ENCODE data around the gene DUSP28. TPM values are rescaled to one million over a fixed set of nuclear protein-coding genes. Genes with fewer than 3 reads are reported as not detected.

Gene DUSP28
- total and polyA plus RNA-seq, 2 experiments from 2014 or later = 2.7 to 4.3 TPM

DNA sequence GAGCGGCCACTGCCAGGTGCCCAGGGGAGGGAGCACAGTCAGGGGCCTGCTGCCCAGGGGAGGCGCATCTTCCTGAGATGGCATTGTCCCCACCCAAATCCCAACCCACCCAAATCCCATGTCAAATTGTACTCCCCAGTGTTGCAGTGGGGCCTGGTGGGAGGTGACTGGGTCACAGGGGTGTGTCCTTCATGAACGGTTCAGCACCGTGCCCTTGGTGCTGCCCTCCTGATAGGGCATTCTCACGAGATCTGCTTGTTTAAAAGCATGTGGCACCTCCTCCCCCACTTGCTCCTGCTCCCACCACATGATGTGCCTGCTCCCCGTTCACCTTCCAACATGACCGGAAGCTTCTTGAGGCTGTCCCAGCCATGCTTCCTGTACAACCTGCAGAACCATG is 30.0 kb upstream of the DUSP28 start (continued):
- TF ChIP-seq, protein P1, sequence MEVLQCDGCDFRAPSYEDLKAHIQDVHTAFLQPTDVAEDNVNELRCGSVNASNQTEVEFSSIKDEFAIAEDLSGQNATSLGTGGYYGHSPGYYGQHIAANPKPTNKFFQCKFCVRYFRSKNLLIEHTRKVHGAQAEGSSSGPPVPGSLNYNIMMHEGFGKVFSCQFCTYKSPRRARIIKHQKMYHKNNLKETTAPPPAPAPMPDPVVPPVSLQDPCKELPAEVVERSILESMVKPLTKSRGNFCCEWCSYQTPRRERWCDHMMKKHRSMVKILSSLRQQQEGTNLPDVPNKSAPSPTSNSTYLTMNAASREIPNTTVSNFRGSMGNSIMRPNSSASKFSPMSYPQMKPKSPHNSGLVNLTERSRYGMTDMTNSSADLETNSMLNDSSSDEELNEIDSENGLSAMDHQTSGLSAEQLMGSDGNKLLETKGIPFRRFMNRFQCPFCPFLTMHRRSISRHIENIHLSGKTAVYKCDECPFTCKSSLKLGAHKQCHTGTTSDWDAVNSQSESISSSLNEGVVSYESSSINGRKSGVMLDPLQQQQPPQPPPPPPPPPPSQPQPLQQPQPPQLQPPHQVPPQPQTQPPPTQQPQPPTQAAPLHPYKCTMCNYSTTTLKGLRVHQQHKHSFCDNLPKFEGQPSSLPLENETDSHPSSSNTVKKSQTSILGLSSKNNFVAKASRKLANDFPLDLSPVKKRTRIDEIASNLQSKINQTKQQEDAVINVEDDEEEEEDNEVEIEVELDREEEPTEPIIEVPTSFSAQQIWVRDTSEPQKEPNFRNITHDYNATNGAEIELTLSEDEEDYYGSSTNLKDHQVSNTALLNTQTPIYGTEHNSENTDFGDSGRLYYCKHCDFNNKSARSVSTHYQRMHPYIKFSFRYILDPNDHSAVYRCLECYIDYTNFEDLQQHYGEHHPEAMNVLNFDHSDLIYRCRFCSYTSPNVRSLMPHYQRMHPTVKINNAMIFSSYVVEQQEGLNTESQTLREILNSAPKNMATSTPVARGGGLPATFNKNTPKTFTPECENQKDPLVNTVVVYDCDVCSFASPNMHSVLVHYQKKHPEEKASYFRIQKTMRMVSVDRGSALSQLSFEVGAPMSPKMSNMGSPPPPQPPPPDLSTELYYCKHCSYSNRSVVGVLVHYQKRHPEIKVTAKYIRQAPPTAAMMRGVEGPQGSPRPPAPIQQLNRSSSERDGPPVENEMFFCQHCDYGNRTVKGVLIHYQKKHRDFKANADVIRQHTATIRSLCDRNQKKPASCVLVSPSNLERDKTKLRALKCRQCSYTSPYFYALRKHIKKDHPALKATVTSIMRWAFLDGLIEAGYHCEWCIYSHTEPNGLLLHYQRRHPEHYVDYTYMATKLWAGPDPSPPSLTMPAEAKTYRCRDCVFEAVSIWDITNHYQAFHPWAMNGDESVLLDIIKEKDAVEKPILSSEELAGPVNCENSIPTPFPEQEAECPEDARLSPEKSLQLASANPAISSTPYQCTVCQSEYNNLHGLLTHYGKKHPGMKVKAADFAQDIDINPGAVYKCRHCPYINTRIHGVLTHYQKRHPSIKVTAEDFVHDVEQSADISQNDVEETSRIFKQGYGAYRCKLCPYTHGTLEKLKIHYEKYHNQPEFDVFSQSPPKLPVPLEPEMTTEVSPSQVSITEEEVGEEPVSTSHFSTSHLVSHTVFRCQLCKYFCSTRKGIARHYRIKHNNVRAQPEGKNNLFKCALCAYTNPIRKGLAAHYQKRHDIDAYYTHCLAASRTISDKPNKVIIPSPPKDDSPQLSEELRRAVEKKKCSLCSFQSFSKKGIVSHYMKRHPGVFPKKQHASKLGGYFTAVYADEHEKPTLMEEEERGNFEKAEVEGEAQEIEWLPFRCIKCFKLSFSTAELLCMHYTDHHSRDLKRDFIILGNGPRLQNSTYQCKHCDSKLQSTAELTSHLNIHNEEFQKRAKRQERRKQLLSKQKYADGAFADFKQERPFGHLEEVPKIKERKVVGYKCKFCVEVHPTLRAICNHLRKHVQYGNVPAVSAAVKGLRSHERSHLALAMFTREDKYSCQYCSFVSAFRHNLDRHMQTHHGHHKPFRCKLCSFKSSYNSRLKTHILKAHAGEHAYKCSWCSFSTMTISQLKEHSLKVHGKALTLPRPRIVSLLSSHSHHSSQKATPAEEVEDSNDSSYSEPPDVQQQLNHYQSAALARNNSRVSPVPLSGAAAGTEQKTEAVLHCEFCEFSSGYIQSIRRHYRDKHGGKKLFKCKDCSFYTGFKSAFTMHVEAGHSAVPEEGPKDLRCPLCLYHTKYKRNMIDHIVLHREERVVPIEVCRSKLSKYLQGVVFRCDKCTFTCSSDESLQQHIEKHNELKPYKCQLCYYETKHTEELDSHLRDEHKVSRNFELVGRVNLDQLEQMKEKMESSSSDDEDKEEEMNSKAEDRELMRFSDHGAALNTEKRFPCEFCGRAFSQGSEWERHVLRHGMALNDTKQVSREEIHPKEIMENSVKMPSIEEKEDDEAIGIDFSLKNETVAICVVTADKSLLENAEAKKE (CRISPR knock-in tag; IDR thresholded peaks at IDR 0.05) = no peak
- no peak for TF ChIP-seq CREB1 (CRISPR knock-in tag; IDR thresholded peaks at IDR 0.05; ENCODE audit: low read depth)

DNA sequence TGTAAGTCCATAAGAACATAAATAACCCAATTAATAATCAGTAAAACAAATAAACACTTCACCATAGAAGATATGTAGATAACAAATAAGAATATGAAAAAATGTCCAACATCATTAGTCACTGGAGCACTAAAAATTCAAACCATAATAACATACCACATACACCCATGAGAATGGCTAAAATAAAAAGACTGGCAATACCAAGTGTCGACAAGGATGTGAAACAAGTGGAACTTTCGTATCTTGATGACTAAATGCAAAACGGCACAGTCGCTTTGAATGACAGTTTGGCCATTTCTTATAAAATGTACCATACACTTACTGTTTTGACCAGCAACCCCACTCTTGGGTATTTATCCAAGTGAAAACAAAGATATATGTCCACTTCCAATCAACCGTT is 29.1 kb upstream of the DUSP28 start:
- Mint-ChIP-seq H3K9me3 (peaks cover 68% of the 10 kb centered on the region), H3K27ac (no peak overlapping the region), H3K4me3 (no peak overlapping the region), H3K27me3 (ENCODE audit: insufficient read depth, low read depth, poor library complexity) (peaks cover 5% of the 10 kb centered on the region), H3K4me1 (no peaks in the 10 kb centered on the region), H3K36me3 (ENCODE audit: low read depth) (peaks cover 57% of the 10 kb centered on the region)
- no peaks in the 10 kb centered on the region for H3K79me2 ChIP-seq (replicated peaks; ENCODE audit: insufficient read depth)
- no peak overlapping the region for H2AFZ ChIP-seq
- ATAC-seq = no peak
- H4K20me1 ChIP-seq (replicated peaks; ENCODE audit: insufficient read depth) = no peaks in the 10 kb centered on the region
- H3K4me3 ChIP-seq = no peak overlapping the region
- no peaks in the 10 kb centered on the region for H3K27me3 ChIP-seq (ENCODE audit: insufficient read depth)
- no peak overlapping the region for H3K4me2 ChIP-seq
- no peaks in the 10 kb centered on the region for H3K4me1 ChIP-seq (ENCODE audit: insufficient read depth)
- no peak for DNase-seq (ENCODE audit: low spot score)
- TF ChIP-seq, protein P1 (CRISPR knock-in tag; IDR thresholded peaks at IDR 0.05) = no peak
- TF ChIP-seq, protein P2, sequence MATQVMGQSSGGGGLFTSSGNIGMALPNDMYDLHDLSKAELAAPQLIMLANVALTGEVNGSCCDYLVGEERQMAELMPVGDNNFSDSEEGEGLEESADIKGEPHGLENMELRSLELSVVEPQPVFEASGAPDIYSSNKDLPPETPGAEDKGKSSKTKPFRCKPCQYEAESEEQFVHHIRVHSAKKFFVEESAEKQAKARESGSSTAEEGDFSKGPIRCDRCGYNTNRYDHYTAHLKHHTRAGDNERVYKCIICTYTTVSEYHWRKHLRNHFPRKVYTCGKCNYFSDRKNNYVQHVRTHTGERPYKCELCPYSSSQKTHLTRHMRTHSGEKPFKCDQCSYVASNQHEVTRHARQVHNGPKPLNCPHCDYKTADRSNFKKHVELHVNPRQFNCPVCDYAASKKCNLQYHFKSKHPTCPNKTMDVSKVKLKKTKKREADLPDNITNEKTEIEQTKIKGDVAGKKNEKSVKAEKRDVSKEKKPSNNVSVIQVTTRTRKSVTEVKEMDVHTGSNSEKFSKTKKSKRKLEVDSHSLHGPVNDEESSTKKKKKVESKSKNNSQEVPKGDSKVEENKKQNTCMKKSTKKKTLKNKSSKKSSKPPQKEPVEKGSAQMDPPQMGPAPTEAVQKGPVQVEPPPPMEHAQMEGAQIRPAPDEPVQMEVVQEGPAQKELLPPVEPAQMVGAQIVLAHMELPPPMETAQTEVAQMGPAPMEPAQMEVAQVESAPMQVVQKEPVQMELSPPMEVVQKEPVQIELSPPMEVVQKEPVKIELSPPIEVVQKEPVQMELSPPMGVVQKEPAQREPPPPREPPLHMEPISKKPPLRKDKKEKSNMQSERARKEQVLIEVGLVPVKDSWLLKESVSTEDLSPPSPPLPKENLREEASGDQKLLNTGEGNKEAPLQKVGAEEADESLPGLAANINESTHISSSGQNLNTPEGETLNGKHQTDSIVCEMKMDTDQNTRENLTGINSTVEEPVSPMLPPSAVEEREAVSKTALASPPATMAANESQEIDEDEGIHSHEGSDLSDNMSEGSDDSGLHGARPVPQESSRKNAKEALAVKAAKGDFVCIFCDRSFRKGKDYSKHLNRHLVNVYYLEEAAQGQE (IDR thresholded peaks at IDR 0.05; ENCODE audit: unreplicated experiment) = no peak
- TF ChIP-seq POLR2AphosphoS5 (IDR thresholded peaks at IDR 0.05; ENCODE audit: low read depth) = no peak
- no peak for TF ChIP-seq CREB1 (CRISPR knock-in tag; IDR thresholded peaks at IDR 0.05; ENCODE audit: low read depth)
- no peak for TF ChIP-seq EZH2 (IDR thresholded peaks at IDR 0.05; ENCODE audit: low read depth, unreplicated experiment)
- H3K9me2 ChIP-seq (ENCODE audit: insufficient read depth) = peaks cover 3% of the 10 kb centered on the region; the same call in 1 of the 2 replicates
- H3K27ac ChIP-seq (ENCODE audit: low read depth) = no peak overlapping the region
- H3F3A ChIP-seq (replicated peaks; ENCODE audit: low read depth) = no peaks in the 10 kb centered on the region
- H3K36me3 ChIP-seq (ENCODE audit: insufficient read depth) = peaks cover 20% of the 10 kb centered on the region

Data from GM23338 (cell line).